Retinal pigment epithelial cell (primary cell): ENCODE data around the gene KRTCAP3.

ENCODE experiments used
- DNase-seq: peaks from one replicate; pipeline ENCODE4 v3.0.0-alpha.2; 2010; ENCODE audit warnings: low read depth
- H3K4me3 ChIP-seq: 2 replicates; pipeline ENCODE4 v1.5.1; 2011; ENCODE audit warnings: mild to moderate bottlenecking, low read length, control low read depth, moderate library complexity
- CTCF ChIP-seq: conservative IDR thresholded peaks from 2 replicates; pipeline ENCODE4 v1.5.1; 2011; ENCODE audit warnings: low read depth, low read length, control low read depth, inconsistent platforms

KRTCAP3 gene

DNA sequence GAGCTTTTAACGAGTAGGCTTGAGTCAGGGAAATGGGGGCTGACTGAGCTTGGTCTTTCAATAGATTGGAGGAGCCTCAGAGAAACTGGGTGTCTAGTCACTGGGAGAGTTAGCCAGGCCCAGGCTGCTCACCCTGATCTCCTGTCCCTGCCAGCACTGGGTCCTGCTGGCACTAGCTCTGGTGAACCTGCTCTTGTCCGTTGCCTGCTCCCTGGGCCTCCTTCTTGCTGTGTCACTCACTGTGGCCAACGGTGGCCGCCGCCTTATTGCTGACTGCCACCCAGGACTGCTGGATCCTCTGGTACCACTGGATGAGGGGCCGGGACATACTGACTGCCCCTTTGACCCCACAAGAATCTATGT is 720 bp downstream of the KRTCAP3 start:
- no peak for TF ChIP-seq CTCF
- DNase-seq = no peak
- no peak overlapping the region for H3K4me3 ChIP-seq

- no peak for DNase-seq
- H3K4me3 ChIP-seq = no peak overlapping the region
- TF ChIP-seq CTCF = no peak
Observed at GRCh38 chr2:27445155-27445554, 3.0 kb downstream of the KRTCAP3 start.

DNA sequence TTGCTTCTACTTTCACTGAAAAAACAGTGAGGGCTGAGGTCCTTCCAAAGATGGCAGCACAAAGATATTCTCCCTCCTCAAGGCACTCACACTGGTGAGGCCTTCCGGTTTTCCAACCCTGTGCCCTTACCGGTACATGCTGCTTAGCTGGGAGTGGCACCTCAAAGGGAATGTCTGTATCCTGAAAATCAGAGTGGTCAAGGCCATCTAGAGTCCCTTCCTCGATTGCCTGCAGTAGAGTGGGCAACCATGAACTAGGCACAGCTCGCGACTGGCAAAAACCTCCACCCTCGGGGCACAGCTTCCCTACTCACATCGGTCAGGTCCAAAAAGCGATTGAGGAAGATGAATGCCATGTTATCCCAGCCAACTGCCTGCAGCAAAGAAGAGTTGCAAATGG is 3.4 kb downstream of the KRTCAP3 start:
- H3K4me3 ChIP-seq = no peak overlapping the region
- no peak for TF ChIP-seq CTCF
- no peak for DNase-seq

GRCh38 chr2:27446057-27446456 is 3.9 kb downstream of the KRTCAP3 start:
- TF ChIP-seq CTCF = no peak
- DNase-seq = no peak
- no peak overlapping the region for H3K4me3 ChIP-seq

GRCh38 chr2:27448381-27448780 is 6.2 kb downstream of the KRTCAP3 start:
- TF ChIP-seq CTCF = no peak
- DNase-seq = no peak
- no peak overlapping the region for H3K4me3 ChIP-seq

DNA sequence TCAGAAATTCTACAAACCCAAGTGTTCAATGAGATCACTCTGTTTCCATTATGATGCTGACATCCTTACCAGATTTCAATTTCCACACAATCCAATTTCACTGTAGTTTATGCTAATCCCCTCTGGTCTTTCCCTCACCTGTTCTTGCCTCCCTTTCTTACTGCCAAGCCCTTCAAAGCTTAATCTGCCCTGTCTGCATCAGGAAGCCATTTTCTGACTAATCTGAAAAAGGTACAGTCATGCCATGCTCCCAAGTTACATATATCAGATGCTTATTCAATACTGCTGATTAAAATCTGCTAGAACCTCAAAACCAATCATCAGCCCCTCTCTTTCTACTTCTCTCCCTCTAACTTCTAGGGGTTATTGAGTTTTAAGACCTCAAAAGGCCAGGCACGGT is 8.9 kb downstream of the KRTCAP3 start:
- TF ChIP-seq CTCF = no peak
- DNase-seq = no peak
- H3K4me3 ChIP-seq = no peak overlapping the region

DNA sequence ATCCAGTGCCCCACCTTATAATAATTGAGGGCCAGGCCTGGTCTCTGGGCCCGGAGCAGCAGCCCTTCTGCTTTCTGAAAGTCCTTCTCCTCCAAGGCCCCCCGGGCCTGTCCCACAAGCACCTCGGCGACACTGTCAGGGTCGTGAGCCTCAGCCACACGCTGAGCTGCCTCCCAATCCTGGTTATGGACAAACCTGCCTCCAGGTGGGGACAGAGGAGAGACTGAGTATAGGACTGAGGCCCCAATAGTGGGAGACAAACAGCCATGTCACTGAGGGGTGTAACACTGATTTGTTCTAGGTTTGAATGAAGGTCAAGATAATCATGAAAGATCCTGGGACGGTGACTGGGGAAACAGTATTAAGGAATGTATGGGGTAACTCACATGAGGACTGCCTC is 11.8 kb downstream of the KRTCAP3 start:
- no peak overlapping the region for H3K4me3 ChIP-seq
- no peak for DNase-seq
- TF ChIP-seq CTCF = no peak
